ENCODE results near the gene PLPPR4. TPM values are rescaled to one million over a fixed set of nuclear protein-coding genes. Genes with fewer than 3 reads are reported as not detected.

PLPPR4 gene
- polyA plus RNA-seq, 1 of the 3 experiments (the other 2 are of a cell fraction), result 0.61 TPM

GRCh38 chr1:99236756-99237155 is 27.5 kb upstream of the PLPPR4 start (continued):
- TF ChIP-seq CTCF (IDR thresholded peaks at IDR 0.05) (no peak), GATA2 (CRISPR knock-in tag; IDR thresholded peaks at IDR 0.05) (no peak)

DNA sequence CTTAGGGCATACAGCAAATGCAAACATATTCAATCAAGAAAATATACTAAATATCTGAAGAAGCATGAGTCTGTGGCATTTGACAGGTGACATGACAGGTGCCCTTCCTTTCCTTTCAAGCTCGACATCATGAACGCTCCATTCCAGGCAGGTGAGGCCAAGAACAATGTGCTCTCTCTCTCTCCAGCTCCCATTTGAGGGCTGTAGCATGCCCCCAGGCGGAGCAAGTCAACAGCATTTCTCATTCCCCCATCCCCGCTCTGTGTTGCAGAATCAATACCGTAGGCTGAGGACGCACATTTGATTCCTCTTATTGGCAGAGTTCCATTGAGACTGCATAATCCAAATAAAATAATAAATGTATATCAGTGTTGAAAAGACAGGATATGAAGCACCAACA is 24.6 kb upstream of the PLPPR4 start:
- Histone ChIP-seq H3K79me2 (ENCODE audit: insufficient read depth) (no peaks in the 10 kb centered on the region), H3K4me3 (ENCODE audit: low read depth in 2 of 2, low read length in 1 of 2) (no peak overlapping the region), H3K9ac (no peak overlapping the region), H3K4me2 (no peak overlapping the region), H3F3A (replicated peaks; ENCODE audit: insufficient read depth) (peaks cover 5% of the 10 kb centered on the region), H3K27me3 (ENCODE audit: insufficient read depth) (no peaks in the 10 kb centered on the region), H3K36me3 (replicated peaks in 1 of 2; ENCODE audit: control insufficient read depth in 1 of 2, insufficient read depth in 2 of 2, low read length in 1 of 2) (no peaks in the 10 kb centered on the region), H3K9me3 (no peaks in the 10 kb centered on the region), H3K9me2 (no peaks in the 10 kb centered on the region), H3K4me1 (ENCODE audit: control insufficient read depth in 1 of 2, insufficient read depth in 2 of 2, low read depth in 1 of 2, low read length in 1 of 2) (peaks cover 0 to 2% of the 10 kb centered on the region in 2 experiments; a peak in 1 of 4 replicates), H4K20me1 (ENCODE audit: insufficient read depth) (no peaks in the 10 kb centered on the region), H2AFZ (ENCODE audit: low read depth) (no peak overlapping the region), H3K27ac (ENCODE audit: low read depth in 2 of 2, low read length in 1 of 2) (no peak overlapping the region)
- CTCF ChIA-PET, result no interaction called here
- DNase-seq, result no peak
- 75% methylated on average over 6 of the region's 6 CpGs for WGBS (ENCODE audit: low lambda C conversion rate)
- POLR2A ChIA-PET, result no interaction called here
- no peak for TF ChIP-seq TAF1 (IDR thresholded peaks at IDR 0.05; ENCODE audit: borderline replicate concordance, low read depth, low read length)
- TF ChIP-seq RXRA (IDR thresholded peaks at IDR 0.05; ENCODE audit: borderline replicate concordance, low read depth), result no peak
- TF ChIP-seq CHD2 (IDR thresholded peaks at IDR 0.05; ENCODE audit: low read length, partially characterized antibody), result no peak
- TF ChIP-seq FOXM1 (IDR thresholded peaks at IDR 0.05; ENCODE audit: low read depth), result no peak
- TF ChIP-seq GABPA (IDR thresholded peaks at IDR 0.05; ENCODE audit: low read depth), result no peak
- TF ChIP-seq, protein P1, sequence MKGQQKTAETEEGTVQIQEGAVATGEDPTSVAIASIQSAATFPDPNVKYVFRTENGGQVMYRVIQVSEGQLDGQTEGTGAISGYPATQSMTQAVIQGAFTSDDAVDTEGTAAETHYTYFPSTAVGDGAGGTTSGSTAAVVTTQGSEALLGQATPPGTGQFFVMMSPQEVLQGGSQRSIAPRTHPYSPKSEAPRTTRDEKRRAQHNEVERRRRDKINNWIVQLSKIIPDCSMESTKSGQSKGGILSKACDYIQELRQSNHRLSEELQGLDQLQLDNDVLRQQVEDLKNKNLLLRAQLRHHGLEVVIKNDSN (IDR thresholded peaks at IDR 0.05; ENCODE audit: borderline replicate concordance, low read depth), result no peak
- no peak for TF ChIP-seq USF2 (IDR thresholded peaks at IDR 0.05; ENCODE audit: borderline replicate concordance, low read depth, low read length)
- TF ChIP-seq RAD21 (IDR thresholded peaks at IDR 0.05; ENCODE audit: low read length), result no peak

DNA sequence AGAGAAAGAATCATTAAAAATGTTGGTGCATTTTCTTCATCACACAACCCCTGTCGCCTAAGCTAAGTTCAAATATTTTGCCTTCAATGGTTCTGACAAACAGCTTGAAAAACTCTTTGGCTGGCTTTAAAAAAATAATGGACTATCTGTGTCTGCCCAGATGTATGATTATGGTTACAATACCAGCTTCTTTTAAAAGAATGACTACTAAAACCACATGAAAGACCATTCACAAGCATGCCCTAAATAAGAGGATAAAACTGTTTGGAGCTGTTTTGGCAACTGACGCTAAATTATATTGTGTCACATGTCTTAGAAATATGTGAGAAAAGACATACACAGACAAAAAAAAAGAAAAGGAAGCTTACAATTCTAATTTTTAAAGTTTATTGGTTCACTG is 23.7 kb upstream of the PLPPR4 start:
- CTCF ChIA-PET, result no interaction called here
- peaks cover 0 to 2% of the 10 kb centered on the region in 2 experiments; a peak in 1 of 4 replicates for H3K4me1 ChIP-seq (ENCODE audit: control insufficient read depth in 1 of 2, insufficient read depth in 2 of 2, low read depth in 1 of 2, low read length in 1 of 2)
- POLR2A ChIA-PET, result no interaction called here
- H3K27ac ChIP-seq (ENCODE audit: low read depth in 2 of 2, low read length in 1 of 2), result no peak overlapping the region
- H3K9me3 ChIP-seq, result no peaks in the 10 kb centered on the region
- no peaks in the 10 kb centered on the region for H3K9me2 ChIP-seq
- no peaks in the 10 kb centered on the region for H3K79me2 ChIP-seq (ENCODE audit: insufficient read depth)
- DNase-seq, result no peak
- no peak overlapping the region for H3K4me2 ChIP-seq
- no peak overlapping the region for H3K9ac ChIP-seq
- H4K20me1 ChIP-seq (ENCODE audit: insufficient read depth), result no peaks in the 10 kb centered on the region
- no peaks in the 10 kb centered on the region for H3K36me3 ChIP-seq (replicated peaks in 1 of 2; ENCODE audit: control insufficient read depth in 1 of 2, insufficient read depth in 2 of 2, low read length in 1 of 2)
- peaks cover 5% of the 10 kb centered on the region for H3F3A ChIP-seq (replicated peaks; ENCODE audit: insufficient read depth)
- 75% methylated on average over 2 of the region's 2 CpGs for WGBS (ENCODE audit: low lambda C conversion rate)
- no peaks in the 10 kb centered on the region for H3K27me3 ChIP-seq (ENCODE audit: insufficient read depth)
- H3K4me3 ChIP-seq (ENCODE audit: low read depth in 2 of 2, low read length in 1 of 2), result no peak overlapping the region
- TF ChIP-seq, protein P1 (IDR thresholded peaks at IDR 0.05; ENCODE audit: borderline replicate concordance, low read depth), result no peak
- TF ChIP-seq ZBTB33 (IDR thresholded peaks at IDR 0.05; ENCODE audit: borderline replicate concordance, low read depth) (no peak), RCOR1 (IDR thresholded peaks at IDR 0.05; ENCODE audit: low read length) (no peak), EZH2phosphoT487 (IDR thresholded peaks at IDR 0.05; ENCODE audit: borderline replicate concordance, low read depth) (no peak), TAF1 (IDR thresholded peaks at IDR 0.05; ENCODE audit: borderline replicate concordance, low read depth, low read length) (no peak), NRF1 (IDR thresholded peaks at IDR 0.05; ENCODE audit: low read depth, low read length) (no peak), EP300 (IDR thresholded peaks at IDR 0.05; ENCODE audit: borderline replicate concordance in 1 of 2, low read depth in 1 of 2, low read length in 1 of 2) (no peak), RXRA (IDR thresholded peaks at IDR 0.05; ENCODE audit: borderline replicate concordance, low read depth) (no peak)
- TF ChIP-seq, protein P2, sequence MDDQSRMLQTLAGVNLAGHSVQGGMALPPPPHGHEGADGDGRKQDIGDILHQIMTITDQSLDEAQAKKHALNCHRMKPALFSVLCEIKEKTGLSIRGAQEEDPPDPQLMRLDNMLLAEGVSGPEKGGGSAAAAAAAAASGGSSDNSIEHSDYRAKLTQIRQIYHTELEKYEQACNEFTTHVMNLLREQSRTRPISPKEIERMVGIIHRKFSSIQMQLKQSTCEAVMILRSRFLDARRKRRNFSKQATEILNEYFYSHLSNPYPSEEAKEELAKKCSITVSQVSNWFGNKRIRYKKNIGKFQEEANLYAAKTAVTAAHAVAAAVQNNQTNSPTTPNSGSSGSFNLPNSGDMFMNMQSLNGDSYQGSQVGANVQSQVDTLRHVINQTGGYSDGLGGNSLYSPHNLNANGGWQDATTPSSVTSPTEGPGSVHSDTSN (IDR thresholded peaks at IDR 0.05), result no peak
- no peak overlapping the region for H2AFZ ChIP-seq (ENCODE audit: low read depth)
